Measurements from ENCODE around the gene KDM4C. TPM values are rescaled to one million over a fixed set of nuclear protein-coding genes. Genes with fewer than 3 reads are reported as not detected.

The KDM4C gene
- total RNA-seq, 4 donors from 2014 or later = 25.2 to 41.1 (median 26.4) TPM

- WGBS = 69% methylated on average over 3 of the region's 3 CpGs
- DNase-seq (ENCODE audit: extremely low spot score) = no peak
Measured at GRCh38 chr9:7095058-7095457, 337.3 kb downstream of the KDM4C start.

DNA sequence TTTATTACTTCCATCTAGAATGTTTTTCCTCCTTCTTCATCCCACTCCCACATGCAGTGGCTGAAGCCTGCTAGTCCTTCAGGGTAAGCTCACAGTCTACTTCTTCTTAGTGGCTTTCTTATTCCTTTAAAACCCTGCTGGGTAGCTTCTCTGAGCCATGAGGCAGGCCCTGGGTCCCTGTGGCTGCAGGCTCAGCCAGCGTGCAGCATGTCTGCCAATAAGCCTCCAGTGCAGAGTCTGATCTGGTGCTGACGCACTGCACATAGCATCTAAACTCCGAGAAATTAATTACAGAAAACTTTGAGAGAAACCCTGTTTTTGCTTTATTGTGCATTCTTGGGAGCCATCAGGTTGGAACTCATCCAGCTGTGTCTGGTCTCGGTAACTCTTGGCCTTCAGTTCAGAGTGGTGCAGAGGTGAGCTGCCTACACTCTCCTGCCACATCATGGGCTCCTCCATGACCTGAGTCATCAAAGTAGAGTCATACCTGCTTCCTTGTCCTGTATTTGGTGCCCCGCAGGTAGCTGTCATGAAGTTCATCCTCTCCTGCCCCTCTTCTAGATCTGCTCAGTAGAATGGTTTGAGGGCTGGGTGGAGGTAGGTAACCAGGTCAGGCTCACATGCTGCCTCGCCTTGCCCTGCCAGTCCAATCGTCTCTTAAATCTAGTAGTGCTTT, 339.4 kb downstream of the KDM4C start:
- no peak overlapping the region for H3K4me3 ChIP-seq
- no peak for DNase-seq (ENCODE audit: extremely low spot score)
- WGBS = 88% methylated on average over 7 of the region's 7 CpGs
- intact Hi-C loops (cut with DNase I) = no loop called here
- no peaks in the 10 kb centered on the region for H3K36me3 ChIP-seq
- H3K27ac ChIP-seq (replicated peaks in 1 of 4) = no peak overlapping the region
- H3K4me1 ChIP-seq = peaks cover 0 to 17% (median 12%) of the 10 kb centered on the region in 4 donors
- H3K9me3 ChIP-seq = no peaks in the 10 kb centered on the region
- no peaks in the 10 kb centered on the region for H3K27me3 ChIP-seq
- TF ChIP-seq POLR2AphosphoS5 (IDR thresholded peaks at IDR 0.05) = no peak

More at GRCh38 chr9:7095058-7095457, 337.3 kb downstream of the KDM4C start:
- Histone ChIP-seq H3K9me3 (no peaks in the 10 kb centered on the region), H3K27ac (replicated peaks in 1 of 4) (no peak overlapping the region), H3K27me3 (no peaks in the 10 kb centered on the region), H3K4me1 (peaks cover 0 to 17% (median 12%) of the 10 kb centered on the region in 4 donors), H3K36me3 (no peaks in the 10 kb centered on the region), H3K4me3 (no peak overlapping the region)
- intact Hi-C loops (cut with DNase I) = no loop called here
- TF ChIP-seq POLR2A (IDR thresholded peaks at IDR 0.05; ENCODE audit: low read depth) = no peak
- TF ChIP-seq POLR2AphosphoS5 (IDR thresholded peaks at IDR 0.05) = no peak
- no peak for TF ChIP-seq CTCF (IDR thresholded peaks at IDR 0.05)
- TF ChIP-seq EP300 (IDR thresholded peaks at IDR 0.05) = no peak

- H3K27me3 ChIP-seq = no peaks in the 10 kb centered on the region
- TF ChIP-seq POLR2A (IDR thresholded peaks at IDR 0.05; ENCODE audit: low read depth) (no peak), EP300 (IDR thresholded peaks at IDR 0.05) (no peak), POLR2AphosphoS5 (IDR thresholded peaks at IDR 0.05) (no peak), CTCF (IDR thresholded peaks at IDR 0.05) (no peak)
- intact Hi-C loops (cut with DNase I) = no loop called here
- 67% methylated on average over 3 of the region's 3 CpGs for WGBS
- no peaks in the 10 kb centered on the region for H3K9me3 ChIP-seq
- no peaks in the 10 kb centered on the region for H3K36me3 ChIP-seq
- no peak for DNase-seq (ENCODE audit: extremely low spot score)
- no peak overlapping the region for H3K4me3 ChIP-seq
- peaks cover 0 to 17% (median 12%) of the 10 kb centered on the region in 4 donors for H3K4me1 ChIP-seq
- no peak overlapping the region for H3K27ac ChIP-seq (replicated peaks in 1 of 4)
Measured at GRCh38 chr9:7097785-7098752, 340.3 kb downstream of the KDM4C start.

DNA sequence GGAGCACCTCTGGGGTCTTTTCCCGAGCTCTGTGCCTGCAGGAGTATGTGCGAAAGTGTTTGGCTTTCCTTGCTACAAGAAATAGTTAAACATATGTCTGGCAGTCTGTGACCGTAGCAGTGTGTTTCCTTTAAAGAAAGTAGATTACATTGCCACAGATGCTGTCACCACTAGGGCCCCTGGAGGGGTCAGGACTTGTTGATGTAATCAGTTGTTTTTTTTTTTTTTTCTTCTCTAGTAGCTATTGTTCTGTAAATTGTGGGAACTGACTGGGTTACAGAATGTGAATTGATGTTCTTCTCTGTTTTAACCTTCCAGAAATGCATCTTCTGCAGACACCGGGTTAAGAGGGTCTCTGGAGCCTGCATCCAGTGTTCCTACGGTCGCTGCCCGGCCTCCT, 345.6 kb downstream of the KDM4C start:
- H3K9me3 ChIP-seq = no peaks in the 10 kb centered on the region
- TF ChIP-seq CTCF (IDR thresholded peaks at IDR 0.05) (no peak), EP300 (IDR thresholded peaks at IDR 0.05) (no peak), POLR2AphosphoS5 (IDR thresholded peaks at IDR 0.05) (no peak), POLR2A (IDR thresholded peaks at IDR 0.05; ENCODE audit: low read depth) (no peak)

GRCh38 chr9:7103771-7104170, 346.0 kb downstream of the KDM4C start:
- intact Hi-C loops (cut with DNase I) = no loop called here
- 78% methylated on average over 6 of the region's 6 CpGs for WGBS

More for the DNA sequence above, 345.6 kb downstream of the KDM4C start:
- no peak for DNase-seq (ENCODE audit: extremely low spot score)
- H3K4me3 ChIP-seq = no peak overlapping the region
- 87% methylated on average over 7 of the region's 7 CpGs for WGBS
- H3K4me1 ChIP-seq = no peaks in the 10 kb centered on the region
- no peaks in the 10 kb centered on the region for H3K27me3 ChIP-seq
- intact Hi-C loops (cut with DNase I) = no loop called here
- no peak overlapping the region for H3K27ac ChIP-seq (replicated peaks in 1 of 4)
- peaks cover 5 to 13% (median 9%) of the 10 kb centered on the region in 4 donors for H3K36me3 ChIP-seq

More at GRCh38 chr9:7103771-7104170, 346.0 kb downstream of the KDM4C start:
- Histone ChIP-seq H3K4me3 (no peak overlapping the region), H3K4me1 (no peaks in the 10 kb centered on the region), H3K9me3 (no peaks in the 10 kb centered on the region), H3K27ac (replicated peaks in 1 of 4) (no peak overlapping the region), H3K27me3 (no peaks in the 10 kb centered on the region), H3K36me3 (peaks cover 5 to 13% (median 10%) of the 10 kb centered on the region in 4 donors)
- DNase-seq (ENCODE audit: extremely low spot score) = no peak
- no peak for TF ChIP-seq EP300 (IDR thresholded peaks at IDR 0.05)
- no peak for TF ChIP-seq CTCF (IDR thresholded peaks at IDR 0.05)
- TF ChIP-seq POLR2A (IDR thresholded peaks at IDR 0.05; ENCODE audit: low read depth) = no peak
- no peak for TF ChIP-seq POLR2AphosphoS5 (IDR thresholded peaks at IDR 0.05)
